Spleen (tissue), 11 donors: ENCODE measurements around the gene GPC3. TPM values are rescaled to one million over a fixed set of nuclear protein-coding genes. Genes with fewer than 3 reads are reported as not detected.

Experiments
- DNase-seq: peaks from one replicate; pipeline ENCODE4 v3.0.0-alpha.2; 2020
- H3K27ac ChIP-seq, 8 donors: fragments of 200-600 bp; sonication (generic) in 7 of 8; 1 replicate in 4 of 8; 2 replicates in 4 of 8; pipeline versions ENCODE4 v1.5.0 to v1.8.0; 2016 to 2021; ENCODE audit warnings: inconsistent platforms in 4 of 8, mild to moderate bottlenecking in 4 of 8, moderate library complexity in 1 of 8
- H3K27me3 ChIP-seq, 7 donors: fragments of 200-600 bp; sonication (generic) in 6 of 7; replicated peaks in 1 of 7; 1 replicate in 4 of 7; 2 replicates in 3 of 7; pipeline versions ENCODE4 v1.5.0 to v1.8.0; 2016 to 2021; ENCODE audit warnings: inconsistent platforms in 3 of 7, mild to moderate bottlenecking in 1 of 7
- H3K36me3 ChIP-seq, 6 donors: fragments of 200-600 bp; sonication (generic) in 5 of 6; 1 replicate in 4 of 6; 2 replicates in 2 of 6; pipeline versions ENCODE4 v1.5.0 to v1.8.0; 2016 to 2021; ENCODE audit warnings: inconsistent platforms in 2 of 6
- H3K4me1 ChIP-seq, 6 donors: fragments of 200-600 bp; sonication (generic) in 5 of 6; 1 replicate in 3 of 6; 2 replicates in 3 of 6; pipeline versions ENCODE4 v1.5.0 to v1.8.0; 2016 to 2021; ENCODE audit warnings: inconsistent platforms in 3 of 6
- H3K4me3 ChIP-seq, 8 donors: fragments of 200-600 bp; sonication (generic) in 7 of 8; 1 replicate in 4 of 8; 2 replicates in 4 of 8; pipeline versions ENCODE4 v1.5.0 to v1.8.0; 2016 to 2021; ENCODE audit warnings: inconsistent platforms in 4 of 8, mild to moderate bottlenecking in 4 of 8, moderate library complexity in 2 of 8
- H3K9me3 ChIP-seq, 8 donors: fragments of 200-600 bp; sonication (generic) in 7 of 8; 1 replicate in 4 of 8; 2 replicates in 4 of 8; pipeline versions ENCODE4 v1.5.0 to v1.8.0; 2016 to 2021; ENCODE audit warnings: inconsistent platforms in 4 of 8
- CTCF ChIP-seq, 11 experiments: fragments of 200-600 bp in 7 of 11; fragments of 450-650 bp in 4 of 11; sonication (generic) in 4 of 11; IDR thresholded peaks in 8 of 11; conservative IDR thresholded peaks in 3 of 11; 1 replicate in 7 of 11; 2 replicates in 4 of 11; pipeline versions ENCODE4 v1.4.0 to v1.8.0; 2016 to 2021; ENCODE audit warnings: antibody characterized with exemption in 11 of 11, inconsistent platforms in 4 of 11, mild to moderate bottlenecking in 1 of 11
- POLR2A ChIP-seq, 3 donors: fragments of 450-650 bp; IDR thresholded peaks; one replicate each; pipeline ENCODE4 v1.5.1; 2017; ENCODE audit warnings: antibody characterized with exemption in 3 of 3, mild to moderate bottlenecking in 1 of 3
- POLR2AphosphoS5 ChIP-seq, 3 donors: sonication (generic); formaldehyde crosslinking; IDR thresholded peaks; one replicate each; pipeline ENCODE4 v1.5.1; 2017; ENCODE audit warnings: antibody characterized with exemption in 3 of 3
- WGBS, 5 donors: extraction: QIAGEN DNeasy Blood & Tissue Kit in 3 of 5; methylation state at CpG; one replicate each; pipeline versions ENCODE4 v1.1.5 to v1.1.7; 2013 to 2018; 5-methylcytosine and 5-hydroxymethylcytosine counted together
- intact Hi-C: fragments of 100-400 bp; cut with DNase I; formaldehyde crosslinking; loops from one replicate; pipeline ENCODE4 v1.15.0; 2023; ENCODE audit warnings: low total_unique reads
- polyA plus RNA-seq, 3 donors: library from polyadenylated mRNA; stranded (reverse); fragments of 200-250 nt; gene quantifications; one replicate each; pipeline ENCODE4 v1.2.1, GENCODE V29; 2013
- total RNA-seq, 7 donors: library from RNA; depleted of rRNA in 3 of 7; stranded (reverse); fragments of >200 nt in 3 of 7; fragmentation: NEBNext Ultra II Directional in 4 of 7; extraction: Animal tissue kit (Norgen Biotek cat#: 25700) in 4 of 7; gene quantifications; one replicate each; pipeline versions ENCODE4 v1.1.0 to v1.2.1, GENCODE V29; 2016 to 2021
- donor health status: healthy with polysubstance abuse.
- donor health status: DM: no; HTN: no; CAD: no; lungs with moderate emphysema.
- donor health status: DM: no; HTN: no; CAD: no.
- donor health status: Bipolar disorder and iron deficiency.
- donor health status: healthy.
- donor health status: DM: no; HTN: no; CAD: no.
- donor health status: DM: yes; HTN: yes; CAD: no.

GPC3 gene
- total and polyA plus RNA-seq, 10 donors = 0.41 to 3.3 (median 1.5) TPM

- DNase-seq = no peak
- Histone ChIP-seq H3K36me3 (no peaks in the 10 kb centered on the region), H3K9me3 (peaks cover 0 to 11% (median under 1%) of the 10 kb centered on the region in 8 donors), H3K4me1 (no peaks in the 10 kb centered on the region), H3K4me3 (no peak overlapping the region), H3K27me3 (peaks cover 0 to 7% (median 0%) of the 10 kb centered on the region in 7 donors), H3K27ac (no peak overlapping the region)
- TF ChIP-seq CTCF (IDR thresholded peaks at IDR 0.05 in 8 of 11, conservative IDR thresholded peaks at IDR 0.05 in 3 of 11) (no peak), POLR2AphosphoS5 (IDR thresholded peaks at IDR 0.05) (no peak), POLR2A (IDR thresholded peaks at IDR 0.05) (no peak)
- intact Hi-C loops = no loop called here
- 46 to 88% (median 59%) methylated on average over 4 of the region's 4 CpGs for WGBS, 5 donors
Observed at GRCh38 chrX:133911825-133912495, 73.4 kb downstream of the GPC3 start.

GRCh38 chrX:133910539-133910938 is 74.9 kb downstream of the GPC3 start:
- Histone ChIP-seq H3K9me3 (peaks cover 0 to 6% (median 0%) of the 10 kb centered on the region in 8 donors), H3K4me1 (no peaks in the 10 kb centered on the region), H3K36me3 (no peaks in the 10 kb centered on the region), H3K27ac (no peak overlapping the region), H3K27me3 (peaks cover 0 to 7% (median 0%) of the 10 kb centered on the region in 7 donors), H3K4me3 (no peak overlapping the region)
- DNase-seq = no peak
- intact Hi-C loops = no loop called here
- TF ChIP-seq POLR2A (IDR thresholded peaks at IDR 0.05) (no peak), CTCF (IDR thresholded peaks at IDR 0.05 in 8 of 11, conservative IDR thresholded peaks at IDR 0.05 in 3 of 11) (no peak), POLR2AphosphoS5 (IDR thresholded peaks at IDR 0.05) (no peak)
- 66 to 93% (median 81%) methylated on average over 1 of the region's 1 CpG for WGBS, 5 donors

GRCh38 chrX:133909888-133910287 is 75.5 kb downstream of the GPC3 start:
- intact Hi-C loops = no loop called here
- DNase-seq = no peak
- Histone ChIP-seq H3K27me3 (peaks cover 0 to 7% (median 0%) of the 10 kb centered on the region in 7 donors), H3K9me3 (no peaks in the 10 kb centered on the region), H3K27ac (no peak overlapping the region), H3K4me3 (no peak overlapping the region), H3K4me1 (no peaks in the 10 kb centered on the region), H3K36me3 (no peaks in the 10 kb centered on the region)
- no peak for TF ChIP-seq POLR2AphosphoS5 (IDR thresholded peaks at IDR 0.05)
- no peak for TF ChIP-seq CTCF (IDR thresholded peaks at IDR 0.05 in 8 of 11, conservative IDR thresholded peaks at IDR 0.05 in 3 of 11)
- TF ChIP-seq POLR2A (IDR thresholded peaks at IDR 0.05) = no peak

GRCh38 chrX:133908223-133908955 is 77.0 kb downstream of the GPC3 start:
- no peaks in the 10 kb centered on the region for H3K9me3 ChIP-seq
- H3K27me3 ChIP-seq = peaks cover 0 to 12% (median 0%) of the 10 kb centered on the region in 7 donors
- no peaks in the 10 kb centered on the region for H3K4me1 ChIP-seq
- no peak overlapping the region for H3K27ac ChIP-seq
- WGBS, 5 donors = 56 to 92% (median 72%) methylated on average over 3 of the region's 3 CpGs
- DNase-seq = no peak
- H3K36me3 ChIP-seq = no peaks in the 10 kb centered on the region
- TF ChIP-seq POLR2A (IDR thresholded peaks at IDR 0.05) (no peak), CTCF (IDR thresholded peaks at IDR 0.05 in 8 of 11, conservative IDR thresholded peaks at IDR 0.05 in 3 of 11) (no peak), POLR2AphosphoS5 (IDR thresholded peaks at IDR 0.05) (no peak)
- intact Hi-C loops = no loop called here
- H3K4me3 ChIP-seq = no peak overlapping the region
